Measurements from ENCODE around the gene LAMC1.

The LAMC1 gene

GRCh38 chr1:183105449-183105848 is 82.2 kb downstream of the LAMC1 start:
- Histone ChIP-seq H3K27ac (ENCODE audit: low read depth, low read length) (peak overlapping the region; percentile 35; the same call in 1 of the 2 replicates), H3K27me3 (ENCODE audit: insufficient read depth, low read length) (no peaks in the 10 kb centered on the region), H2AFZ (ENCODE audit: low read length, unreplicated experiment) (no peak overlapping the region), H3K79me2 (ENCODE audit: control insufficient read depth, insufficient read depth, low read length, unreplicated experiment) (peaks cover 84% of the 10 kb centered on the region), H3K4me3 (ENCODE audit: low read depth, low read length) (no peak overlapping the region), H3K36me3 (ENCODE audit: insufficient read depth, low read length) (peaks cover 42% of the 10 kb centered on the region), H3K4me1 (ENCODE audit: control insufficient read depth, insufficient read depth, low read length, unreplicated experiment) (peaks cover 15% of the 10 kb centered on the region)

GRCh38 chr1:183106166-183106565 is 82.9 kb downstream of the LAMC1 start:
- Histone ChIP-seq H2AFZ (ENCODE audit: low read length, unreplicated experiment) (no peak overlapping the region), H3K4me3 (ENCODE audit: low read depth, low read length) (no peak overlapping the region), H3K36me3 (ENCODE audit: insufficient read depth, low read length) (peaks cover 42% of the 10 kb centered on the region), H3K4me1 (ENCODE audit: control insufficient read depth, insufficient read depth, low read length, unreplicated experiment) (peaks cover 8% of the 10 kb centered on the region), H3K27me3 (ENCODE audit: insufficient read depth, low read length) (no peaks in the 10 kb centered on the region), H3K27ac (ENCODE audit: low read depth, low read length) (peak overlapping the region; percentile 35; the same call in 1 of the 2 replicates), H3K79me2 (ENCODE audit: control insufficient read depth, insufficient read depth, low read length, unreplicated experiment) (peaks cover 79% of the 10 kb centered on the region)

GRCh38 chr1:183106746-183107145 is 83.5 kb downstream of the LAMC1 start:
- Histone ChIP-seq H3K36me3 (ENCODE audit: insufficient read depth, low read length) (peaks cover 42% of the 10 kb centered on the region), H3K27me3 (ENCODE audit: insufficient read depth, low read length) (no peaks in the 10 kb centered on the region), H3K79me2 (ENCODE audit: control insufficient read depth, insufficient read depth, low read length, unreplicated experiment) (peaks cover 73% of the 10 kb centered on the region), H3K4me3 (ENCODE audit: low read depth, low read length) (no peak overlapping the region), H3K27ac (ENCODE audit: low read depth, low read length) (no peak overlapping the region), H3K4me1 (ENCODE audit: control insufficient read depth, insufficient read depth, low read length, unreplicated experiment) (peaks cover 2% of the 10 kb centered on the region), H2AFZ (ENCODE audit: low read length, unreplicated experiment) (no peak overlapping the region)

- H3K27ac ChIP-seq (ENCODE audit: low read depth, low read length): no peak overlapping the region
- peaks cover 47% of the 10 kb centered on the region for H3K36me3 ChIP-seq (ENCODE audit: insufficient read depth, low read length)
- H3K4me3 ChIP-seq (ENCODE audit: low read depth, low read length): no peak overlapping the region
- no peak overlapping the region for H2AFZ ChIP-seq (ENCODE audit: low read length, unreplicated experiment)
- H3K4me1 ChIP-seq (ENCODE audit: control insufficient read depth, insufficient read depth, low read length, unreplicated experiment): no peaks in the 10 kb centered on the region
- H3K27me3 ChIP-seq (ENCODE audit: insufficient read depth, low read length): no peaks in the 10 kb centered on the region
- H3K79me2 ChIP-seq (ENCODE audit: control insufficient read depth, insufficient read depth, low read length, unreplicated experiment): peaks cover 41% of the 10 kb centered on the region
Measured at GRCh38 chr1:183110326-183110880, 87.2 kb downstream of the LAMC1 start.

GRCh38 chr1:183114441-183114840 is 91.2 kb downstream of the LAMC1 start:
- no peaks in the 10 kb centered on the region for H3K27me3 ChIP-seq (ENCODE audit: insufficient read depth, low read length)
- H3K27ac ChIP-seq (ENCODE audit: low read depth, low read length): no peak overlapping the region
- H3K79me2 ChIP-seq (ENCODE audit: control insufficient read depth, insufficient read depth, low read length, unreplicated experiment): peaks cover 11% of the 10 kb centered on the region
- H3K4me3 ChIP-seq (ENCODE audit: low read depth, low read length): no peak overlapping the region
- H3K4me1 ChIP-seq (ENCODE audit: control insufficient read depth, insufficient read depth, low read length, unreplicated experiment): no peaks in the 10 kb centered on the region
- peaks cover 54% of the 10 kb centered on the region for H3K36me3 ChIP-seq (ENCODE audit: insufficient read depth, low read length)
- H2AFZ ChIP-seq (ENCODE audit: low read length, unreplicated experiment): no peak overlapping the region

GRCh38 chr1:183116416-183116815 is 93.2 kb downstream of the LAMC1 start:
- H3K27ac ChIP-seq (ENCODE audit: low read depth, low read length): no peak overlapping the region
- no peaks in the 10 kb centered on the region for H3K4me1 ChIP-seq (ENCODE audit: control insufficient read depth, insufficient read depth, low read length, unreplicated experiment)
- no peaks in the 10 kb centered on the region for H3K79me2 ChIP-seq (ENCODE audit: control insufficient read depth, insufficient read depth, low read length, unreplicated experiment)
- no peak overlapping the region for H3K4me3 ChIP-seq (ENCODE audit: low read depth, low read length)
- no peak overlapping the region for H2AFZ ChIP-seq (ENCODE audit: low read length, unreplicated experiment)
- no peaks in the 10 kb centered on the region for H3K27me3 ChIP-seq (ENCODE audit: insufficient read depth, low read length)
- H3K36me3 ChIP-seq (ENCODE audit: insufficient read depth, low read length): peaks cover 59% of the 10 kb centered on the region

GRCh38 chr1:183121609-183122008 is 98.4 kb downstream of the LAMC1 start:
- Histone ChIP-seq H2AFZ (ENCODE audit: low read length, unreplicated experiment) (no peak overlapping the region), H3K4me1 (ENCODE audit: control insufficient read depth, insufficient read depth, low read length, unreplicated experiment) (no peaks in the 10 kb centered on the region), H3K4me3 (ENCODE audit: low read depth, low read length) (no peak overlapping the region), H3K27me3 (ENCODE audit: insufficient read depth, low read length) (no peaks in the 10 kb centered on the region), H3K27ac (ENCODE audit: low read depth, low read length) (no peak overlapping the region), H3K79me2 (ENCODE audit: control insufficient read depth, insufficient read depth, low read length, unreplicated experiment) (no peaks in the 10 kb centered on the region), H3K36me3 (ENCODE audit: insufficient read depth, low read length) (peaks cover 77% of the 10 kb centered on the region)

GRCh38 chr1:183124259-183124658 is 101.0 kb downstream of the LAMC1 start:
- H3K27ac ChIP-seq (ENCODE audit: low read depth, low read length): no peak overlapping the region
- no peaks in the 10 kb centered on the region for H3K27me3 ChIP-seq (ENCODE audit: insufficient read depth, low read length)
- H3K79me2 ChIP-seq (ENCODE audit: control insufficient read depth, insufficient read depth, low read length, unreplicated experiment): no peaks in the 10 kb centered on the region
- no peak overlapping the region for H2AFZ ChIP-seq (ENCODE audit: low read length, unreplicated experiment)
- H3K4me1 ChIP-seq (ENCODE audit: control insufficient read depth, insufficient read depth, low read length, unreplicated experiment): no peaks in the 10 kb centered on the region
- no peak overlapping the region for H3K4me3 ChIP-seq (ENCODE audit: low read depth, low read length)
- peaks cover 76% of the 10 kb centered on the region for H3K36me3 ChIP-seq (ENCODE audit: insufficient read depth, low read length)

GRCh38 chr1:183125279-183125999 is 102.2 kb downstream of the LAMC1 start:
- Histone ChIP-seq H3K27ac (ENCODE audit: low read depth, low read length) (no peak overlapping the region), H2AFZ (ENCODE audit: low read length, unreplicated experiment) (no peak overlapping the region), H3K4me3 (ENCODE audit: low read depth, low read length) (no peak overlapping the region), H3K4me1 (ENCODE audit: control insufficient read depth, insufficient read depth, low read length, unreplicated experiment) (no peaks in the 10 kb centered on the region), H3K79me2 (ENCODE audit: control insufficient read depth, insufficient read depth, low read length, unreplicated experiment) (no peaks in the 10 kb centered on the region), H3K27me3 (ENCODE audit: insufficient read depth, low read length) (no peaks in the 10 kb centered on the region), H3K36me3 (ENCODE audit: insufficient read depth, low read length) (peaks cover 78% of the 10 kb centered on the region)

GRCh38 chr1:183126000-183126366 is 102.8 kb downstream of the LAMC1 start:
- Histone ChIP-seq H2AFZ (ENCODE audit: low read length, unreplicated experiment) (no peak overlapping the region), H3K4me1 (ENCODE audit: control insufficient read depth, insufficient read depth, low read length, unreplicated experiment) (no peaks in the 10 kb centered on the region), H3K36me3 (ENCODE audit: insufficient read depth, low read length) (peaks cover 77% of the 10 kb centered on the region), H3K27me3 (ENCODE audit: insufficient read depth, low read length) (no peaks in the 10 kb centered on the region), H3K79me2 (ENCODE audit: control insufficient read depth, insufficient read depth, low read length, unreplicated experiment) (no peaks in the 10 kb centered on the region), H3K27ac (ENCODE audit: low read depth, low read length) (no peak overlapping the region), H3K4me3 (ENCODE audit: low read depth, low read length) (no peak overlapping the region)

- no peaks in the 10 kb centered on the region for H3K27me3 ChIP-seq (ENCODE audit: insufficient read depth, low read length)
- H2AFZ ChIP-seq (ENCODE audit: low read length, unreplicated experiment): no peak overlapping the region
- H3K79me2 ChIP-seq (ENCODE audit: control insufficient read depth, insufficient read depth, low read length, unreplicated experiment): no peaks in the 10 kb centered on the region
- peaks cover 76% of the 10 kb centered on the region for H3K36me3 ChIP-seq (ENCODE audit: insufficient read depth, low read length)
- no peaks in the 10 kb centered on the region for H3K4me1 ChIP-seq (ENCODE audit: control insufficient read depth, insufficient read depth, low read length, unreplicated experiment)
- H3K27ac ChIP-seq (ENCODE audit: low read depth, low read length): no peak overlapping the region
- no peak overlapping the region for H3K4me3 ChIP-seq (ENCODE audit: low read depth, low read length)
Measured at GRCh38 chr1:183126528-183126927, 103.3 kb downstream of the LAMC1 start.

Measured in ACC112 (cell line).